ENCODE results near the gene MYO6.

DNA sequence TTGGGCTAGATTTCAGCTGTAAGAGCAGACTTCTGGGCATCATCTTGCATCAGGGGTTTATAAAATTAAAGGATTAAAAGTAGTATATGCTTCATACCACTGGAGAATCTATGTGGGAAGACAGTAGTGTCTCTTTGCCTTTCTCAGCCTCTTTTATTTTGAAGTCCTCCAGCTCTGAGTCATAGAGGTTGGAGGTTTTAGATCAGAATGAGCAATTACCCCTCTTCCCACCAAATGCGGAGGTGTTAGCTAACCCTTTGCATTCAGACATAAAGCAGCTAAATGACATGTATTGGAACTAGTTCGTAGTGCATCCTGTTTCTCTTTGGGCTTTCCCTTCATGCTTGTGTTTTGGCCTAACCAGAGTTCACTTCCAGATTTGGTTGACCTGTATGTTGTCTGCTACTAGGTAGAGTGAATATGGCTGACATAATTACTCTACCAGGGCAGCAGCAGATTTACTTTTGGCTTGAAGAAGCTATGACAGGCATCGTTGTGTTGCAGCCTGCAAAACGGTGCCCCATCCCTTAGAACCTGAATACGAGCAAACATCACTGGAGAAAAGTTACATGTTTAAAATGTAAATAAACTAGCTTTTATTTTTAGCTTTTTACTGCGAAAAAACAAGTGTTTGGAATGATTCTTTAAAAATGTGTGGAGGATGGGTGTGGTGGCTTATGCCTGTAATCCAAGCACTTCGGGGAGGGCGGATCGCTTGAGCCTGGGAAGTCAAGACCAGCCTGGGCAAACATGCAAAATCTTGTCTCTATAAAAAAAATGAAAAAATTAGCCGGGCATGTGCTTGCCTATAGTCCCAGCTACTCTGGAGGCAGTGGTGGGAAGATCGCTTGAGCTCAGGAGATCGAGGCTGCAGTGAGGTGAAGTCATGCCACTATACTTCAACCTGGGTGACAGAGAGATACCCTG, 82.2 kb downstream of the MYO6 start:
- TF ChIP-seq SUZ12 (IDR thresholded peaks at IDR 0.05; ENCODE audit: extremely low read depth, insufficient read depth, insufficient read length) (no peak), YY1 (IDR thresholded peaks at IDR 0.05; ENCODE audit: insufficient read depth, insufficient read length) (no peak)
